ENCODE results near the gene TXNDC16.

DNA sequence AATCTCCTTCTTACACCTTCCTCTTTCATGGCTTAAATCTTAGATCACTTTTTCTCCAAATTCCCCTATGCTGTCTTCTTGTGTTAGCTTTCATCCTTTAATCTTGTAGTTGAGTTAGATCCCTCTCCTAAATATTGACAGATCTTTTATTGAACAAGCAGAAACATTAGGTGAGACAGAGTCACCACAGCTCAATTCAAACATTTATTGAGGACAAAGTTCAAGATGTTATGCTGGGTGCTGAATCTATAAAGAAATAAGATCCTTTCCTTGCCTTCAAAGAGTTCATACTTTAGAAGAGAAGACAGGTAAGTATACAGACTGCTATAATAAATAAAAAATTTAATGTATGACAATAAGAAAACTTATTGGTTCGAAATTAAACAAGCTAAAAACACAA lies 109.7 kb downstream of the TXNDC16 start:
- TF ChIP-seq ELF4 (CRISPR knock-in tag; IDR thresholded peaks at IDR 0.05; ENCODE audit: low read depth) (no peak), FOXJ3 (CRISPR knock-in tag; IDR thresholded peaks at IDR 0.05; ENCODE audit: borderline replicate concordance) (no peak), TCF7 (CRISPR knock-in tag; IDR thresholded peaks at IDR 0.05; ENCODE audit: low read depth) (no peak), NR1H2 (CRISPR knock-in tag; IDR thresholded peaks at IDR 0.05) (no peak), SP1 (CRISPR knock-in tag; conservative IDR thresholded peaks at IDR 0.05) (no peak)
- TF ChIP-seq, protein P1, sequence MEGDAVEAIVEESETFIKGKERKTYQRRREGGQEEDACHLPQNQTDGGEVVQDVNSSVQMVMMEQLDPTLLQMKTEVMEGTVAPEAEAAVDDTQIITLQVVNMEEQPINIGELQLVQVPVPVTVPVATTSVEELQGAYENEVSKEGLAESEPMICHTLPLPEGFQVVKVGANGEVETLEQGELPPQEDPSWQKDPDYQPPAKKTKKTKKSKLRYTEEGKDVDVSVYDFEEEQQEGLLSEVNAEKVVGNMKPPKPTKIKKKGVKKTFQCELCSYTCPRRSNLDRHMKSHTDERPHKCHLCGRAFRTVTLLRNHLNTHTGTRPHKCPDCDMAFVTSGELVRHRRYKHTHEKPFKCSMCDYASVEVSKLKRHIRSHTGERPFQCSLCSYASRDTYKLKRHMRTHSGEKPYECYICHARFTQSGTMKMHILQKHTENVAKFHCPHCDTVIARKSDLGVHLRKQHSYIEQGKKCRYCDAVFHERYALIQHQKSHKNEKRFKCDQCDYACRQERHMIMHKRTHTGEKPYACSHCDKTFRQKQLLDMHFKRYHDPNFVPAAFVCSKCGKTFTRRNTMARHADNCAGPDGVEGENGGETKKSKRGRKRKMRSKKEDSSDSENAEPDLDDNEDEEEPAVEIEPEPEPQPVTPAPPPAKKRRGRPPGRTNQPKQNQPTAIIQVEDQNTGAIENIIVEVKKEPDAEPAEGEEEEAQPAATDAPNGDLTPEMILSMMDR (IDR thresholded peaks at IDR 0.05) = no peak
- TF ChIP-seq, protein P2, sequence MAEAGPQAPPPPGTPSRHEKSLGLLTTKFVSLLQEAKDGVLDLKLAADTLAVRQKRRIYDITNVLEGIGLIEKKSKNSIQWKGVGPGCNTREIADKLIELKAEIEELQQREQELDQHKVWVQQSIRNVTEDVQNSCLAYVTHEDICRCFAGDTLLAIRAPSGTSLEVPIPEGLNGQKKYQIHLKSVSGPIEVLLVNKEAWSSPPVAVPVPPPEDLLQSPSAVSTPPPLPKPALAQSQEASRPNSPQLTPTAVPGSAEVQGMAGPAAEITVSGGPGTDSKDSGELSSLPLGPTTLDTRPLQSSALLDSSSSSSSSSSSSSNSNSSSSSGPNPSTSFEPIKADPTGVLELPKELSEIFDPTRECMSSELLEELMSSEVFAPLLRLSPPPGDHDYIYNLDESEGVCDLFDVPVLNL (CRISPR knock-in tag; IDR thresholded peaks at IDR 0.05; ENCODE audit: borderline replicate concordance, low read depth) = no peak
- TF ChIP-seq, protein P3, sequence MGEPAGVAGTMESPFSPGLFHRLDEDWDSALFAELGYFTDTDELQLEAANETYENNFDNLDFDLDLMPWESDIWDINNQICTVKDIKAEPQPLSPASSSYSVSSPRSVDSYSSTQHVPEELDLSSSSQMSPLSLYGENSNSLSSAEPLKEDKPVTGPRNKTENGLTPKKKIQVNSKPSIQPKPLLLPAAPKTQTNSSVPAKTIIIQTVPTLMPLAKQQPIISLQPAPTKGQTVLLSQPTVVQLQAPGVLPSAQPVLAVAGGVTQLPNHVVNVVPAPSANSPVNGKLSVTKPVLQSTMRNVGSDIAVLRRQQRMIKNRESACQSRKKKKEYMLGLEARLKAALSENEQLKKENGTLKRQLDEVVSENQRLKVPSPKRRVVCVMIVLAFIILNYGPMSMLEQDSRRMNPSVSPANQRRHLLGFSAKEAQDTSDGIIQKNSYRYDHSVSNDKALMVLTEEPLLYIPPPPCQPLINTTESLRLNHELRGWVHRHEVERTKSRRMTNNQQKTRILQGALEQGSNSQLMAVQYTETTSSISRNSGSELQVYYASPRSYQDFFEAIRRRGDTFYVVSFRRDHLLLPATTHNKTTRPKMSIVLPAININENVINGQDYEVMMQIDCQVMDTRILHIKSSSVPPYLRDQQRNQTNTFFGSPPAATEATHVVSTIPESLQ (CRISPR knock-in tag; IDR thresholded peaks at IDR 0.05) = no peak
- TF ChIP-seq, protein P4, sequence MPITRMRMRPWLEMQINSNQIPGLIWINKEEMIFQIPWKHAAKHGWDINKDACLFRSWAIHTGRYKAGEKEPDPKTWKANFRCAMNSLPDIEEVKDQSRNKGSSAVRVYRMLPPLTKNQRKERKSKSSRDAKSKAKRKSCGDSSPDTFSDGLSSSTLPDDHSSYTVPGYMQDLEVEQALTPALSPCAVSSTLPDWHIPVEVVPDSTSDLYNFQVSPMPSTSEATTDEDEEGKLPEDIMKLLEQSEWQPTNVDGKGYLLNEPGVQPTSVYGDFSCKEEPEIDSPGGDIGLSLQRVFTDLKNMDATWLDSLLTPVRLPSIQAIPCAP (CRISPR knock-in tag; IDR thresholded peaks at IDR 0.05) = no peak
